GM12878 (cell line): ENCODE results near the gene SSRP1.

Experiments
- BHLHE40 ChIP-seq, 2 experiments: fragments of 450-650 bp in 1 of 2; IDR thresholded peaks; 2 replicates each; pipeline ENCODE4 v1.6.1; 2011 to 2017; ENCODE audit warnings: low read depth in 2 of 2, borderline replicate concordance in 1 of 2, improper control_type of control experiment in 1 of 2, low read length in 1 of 2, mild to moderate bottlenecking in 1 of 2
- CHD2 ChIP-seq: IDR thresholded peaks from 2 replicates; pipeline ENCODE4 v1.6.1; 2011; ENCODE audit warnings: low read depth, low read length, improper control_type of control experiment, borderline replicate concordance
- E2F4 ChIP-seq: IDR thresholded peaks from 2 replicates; pipeline ENCODE4 v1.6.1; 2012; ENCODE audit warnings: low read depth, low read length, improper control_type of control experiment
- GABPA ChIP-seq: IDR thresholded peaks from 2 replicates; pipeline ENCODE4 v1.6.1; 2014; ENCODE audit warnings: antibody characterized with exemption, low read depth, mild to moderate bottlenecking, inconsistent platforms
- IKZF1 ChIP-seq: fragments of 450-650 bp; conservative IDR thresholded peaks from 2 replicates; pipeline ENCODE4 v1.6.1; 2017; ENCODE audit warnings: antibody characterized with exemption, mild to moderate bottlenecking
- MAX ChIP-seq: IDR thresholded peaks from 2 replicates; pipeline ENCODE4 v1.6.1; 2012; ENCODE audit warnings: low read depth, low read length, improper control_type of control experiment
- POLR2AphosphoS5 ChIP-seq: IDR thresholded peaks from 2 replicates; pipeline ENCODE4 v1.6.1; 2011; ENCODE audit warnings: mild to moderate bottlenecking, low read length, inconsistent platforms
- RAD21 ChIP-seq: IDR thresholded peaks from 2 replicates; pipeline ENCODE4 v1.6.1; 2011; ENCODE audit warnings: mild to moderate bottlenecking, low read depth, low read length, moderate library complexity; ENCODE audit not compliant: insufficient read depth
- SMC3 ChIP-seq: IDR thresholded peaks from 2 replicates; pipeline ENCODE4 v1.6.1; 2011; ENCODE audit warnings: low read length, improper control_type of control experiment, borderline replicate concordance
- SRF ChIP-seq, 2 experiments: IDR thresholded peaks; 2 replicates each; pipeline ENCODE4 v1.6.1; 2011; ENCODE audit warnings: low read depth in 2 of 2, low read length in 2 of 2, mild to moderate bottlenecking in 1 of 2, moderate library complexity in 1 of 2
- TARDBP ChIP-seq: IDR thresholded peaks from 2 replicates; pipeline ENCODE4 v1.6.1; 2016; ENCODE audit warnings: borderline replicate concordance
- YY1 ChIP-seq: IDR thresholded peaks from 2 replicates; pipeline ENCODE4 v1.6.1; 2011; ENCODE audit warnings: low read depth, mild to moderate bottlenecking, low read length
- TF ChIP-seq, protein P1 (sequence below), 3 experiments: IDR thresholded peaks in 2 of 3; conservative IDR thresholded peaks in 1 of 3; 2 replicates each; pipeline ENCODE4 v1.5.1; 2011; ENCODE audit warnings: low read depth in 3 of 3, low read length in 3 of 3, mild to moderate bottlenecking in 3 of 3, control low read depth in 2 of 3, moderate library complexity in 2 of 3, inconsistent platforms in 1 of 3, mixed read lengths in 1 of 3; ENCODE audit not compliant: control insufficient read depth in 2 of 3, insufficient read depth in 1 of 3; ENCODE audit errors: extremely low read depth in 1 of 3

DNA sequence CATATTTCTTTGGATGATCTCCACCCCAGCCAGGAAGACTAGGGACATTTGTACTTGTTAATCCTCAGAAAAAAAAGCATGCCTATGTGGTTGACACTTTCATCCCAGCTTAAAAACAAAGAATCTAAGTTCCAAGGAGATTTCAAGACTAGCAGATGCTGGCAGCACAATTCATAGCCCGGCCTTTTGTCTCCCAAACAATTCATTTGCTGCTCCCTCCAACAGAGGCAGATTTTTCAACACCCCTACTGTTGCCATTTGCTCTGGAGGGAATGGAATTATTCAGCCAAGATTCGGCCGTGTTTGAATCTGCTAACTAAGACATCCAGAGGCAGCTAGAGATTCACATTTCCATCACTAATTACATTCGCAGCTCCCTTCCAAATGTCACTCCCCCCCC is 17.8 kb upstream of the SSRP1 start:
- no peak for TF ChIP-seq E2F4
- TF ChIP-seq MAX = no peak
- TF ChIP-seq, protein P1, sequence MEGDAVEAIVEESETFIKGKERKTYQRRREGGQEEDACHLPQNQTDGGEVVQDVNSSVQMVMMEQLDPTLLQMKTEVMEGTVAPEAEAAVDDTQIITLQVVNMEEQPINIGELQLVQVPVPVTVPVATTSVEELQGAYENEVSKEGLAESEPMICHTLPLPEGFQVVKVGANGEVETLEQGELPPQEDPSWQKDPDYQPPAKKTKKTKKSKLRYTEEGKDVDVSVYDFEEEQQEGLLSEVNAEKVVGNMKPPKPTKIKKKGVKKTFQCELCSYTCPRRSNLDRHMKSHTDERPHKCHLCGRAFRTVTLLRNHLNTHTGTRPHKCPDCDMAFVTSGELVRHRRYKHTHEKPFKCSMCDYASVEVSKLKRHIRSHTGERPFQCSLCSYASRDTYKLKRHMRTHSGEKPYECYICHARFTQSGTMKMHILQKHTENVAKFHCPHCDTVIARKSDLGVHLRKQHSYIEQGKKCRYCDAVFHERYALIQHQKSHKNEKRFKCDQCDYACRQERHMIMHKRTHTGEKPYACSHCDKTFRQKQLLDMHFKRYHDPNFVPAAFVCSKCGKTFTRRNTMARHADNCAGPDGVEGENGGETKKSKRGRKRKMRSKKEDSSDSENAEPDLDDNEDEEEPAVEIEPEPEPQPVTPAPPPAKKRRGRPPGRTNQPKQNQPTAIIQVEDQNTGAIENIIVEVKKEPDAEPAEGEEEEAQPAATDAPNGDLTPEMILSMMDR (IDR thresholded peaks at IDR 0.05 in 2 of 3, conservative IDR thresholded peaks at IDR 0.05 in 1 of 3; ENCODE audit: control insufficient read depth in 2 of 3, extremely low read depth in 1 of 3, insufficient read depth in 1 of 3, low read depth in 3 of 3, low read length in 3 of 3) = no peak
- no peak for TF ChIP-seq POLR2AphosphoS5
- TF ChIP-seq IKZF1 = no peak
- no peak for TF ChIP-seq RAD21
- no peak for TF ChIP-seq CHD2
- no peak for TF ChIP-seq TARDBP
- no peak for TF ChIP-seq YY1
- no peak for TF ChIP-seq SMC3
- no peak for TF ChIP-seq BHLHE40 (IDR thresholded peaks at IDR 0.05; ENCODE audit: borderline replicate concordance in 1 of 2, low read depth in 2 of 2, low read length in 1 of 2)
- TF ChIP-seq GABPA = no peak
- no peak for TF ChIP-seq SRF (IDR thresholded peaks at IDR 0.05; ENCODE audit: low read depth in 2 of 2, low read length in 2 of 2)
